Glutamatergic neuron (in vitro differentiated cells): Measurements from ENCODE around the gene RPTOR. TPM values are rescaled to one million over a fixed set of nuclear protein-coding genes. Genes with fewer than 3 reads are reported as not detected.

Experiments used
- DNase-seq: peaks from one replicate; pipeline ENCODE4 v3.0.0; 2022
- H3K27ac Mint-ChIP-seq: one replicate; pipeline ENCODE4 v1.8.0; 2020; ENCODE audit warnings: mild to moderate bottlenecking, mixed read lengths, inconsistent platforms; ENCODE audit not compliant: unreplicated experiment
- H3K27me3 Mint-ChIP-seq: one replicate; pipeline ENCODE4 v1.8.0; 2020; ENCODE audit warnings: mild to moderate bottlenecking, moderate library complexity, mixed read lengths, inconsistent platforms; ENCODE audit not compliant: unreplicated experiment
- H3K36me3 Mint-ChIP-seq: one replicate; pipeline ENCODE4 v1.8.0; 2020; ENCODE audit warnings: mild to moderate bottlenecking, mixed read lengths, inconsistent platforms; ENCODE audit not compliant: unreplicated experiment
- H3K4me1 Mint-ChIP-seq: one replicate; pipeline ENCODE4 v1.8.0; 2020; ENCODE audit warnings: mild to moderate bottlenecking, low read depth, mixed read lengths, inconsistent platforms; ENCODE audit not compliant: unreplicated experiment
- H3K4me3 Mint-ChIP-seq: one replicate; pipeline ENCODE4 v1.8.0; 2020; ENCODE audit warnings: mild to moderate bottlenecking, mixed read lengths, inconsistent platforms; ENCODE audit not compliant: unreplicated experiment
- H3K9me3 Mint-ChIP-seq: one replicate; pipeline ENCODE4 v1.8.0; 2020; ENCODE audit warnings: mild to moderate bottlenecking, moderate library complexity, mixed read lengths, inconsistent platforms; ENCODE audit not compliant: unreplicated experiment
- CTCF ChIP-seq: fragments of 200-600 bp; sonication (generic); IDR thresholded peaks from one replicate; pipeline ENCODE4 v1.5.0; 2021; ENCODE audit not compliant: partially characterized antibody, unreplicated experiment
- total RNA-seq: library from RNA; stranded (reverse); fragmentation: NEBNext Ultra II Directional; extraction: Animal tissue kit (Norgen Biotek cat#: 25700); gene quantifications from one replicate; pipeline ENCODE4 v1.2.1, GENCODE V29; 2021; ENCODE audit not compliant: unreplicated experiment

RPTOR gene
- total RNA-seq, 1 donor from 2014 or later = 39.8 TPM

DNA sequence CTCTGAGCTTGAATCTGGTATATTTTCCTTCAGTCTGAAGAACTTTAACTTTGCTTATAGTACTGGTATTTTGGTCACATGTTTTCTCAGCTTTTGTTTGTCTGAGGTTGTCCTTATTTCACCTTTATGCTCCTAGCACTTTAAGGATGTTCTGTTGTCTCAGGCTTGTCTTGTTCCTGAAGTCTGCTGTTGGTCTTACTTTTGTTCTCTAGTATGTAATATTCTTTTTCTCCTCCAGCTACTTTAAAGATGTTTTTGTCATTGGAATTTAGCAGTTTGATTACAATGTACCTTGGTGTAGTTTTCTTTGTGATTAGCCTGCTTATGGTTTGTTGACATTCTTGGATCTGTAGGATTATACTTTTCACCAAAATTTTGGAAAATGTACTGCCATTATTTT is 23.6 kb downstream of the RPTOR start:
- peaks cover 5% of the 10 kb centered on the region for H3K36me3 Mint-ChIP-seq
- H3K4me3 Mint-ChIP-seq = no peak overlapping the region
- no peaks in the 10 kb centered on the region for H3K4me1 Mint-ChIP-seq
- DNase-seq = no peak
- H3K9me3 Mint-ChIP-seq = no peaks in the 10 kb centered on the region
- no peak for TF ChIP-seq CTCF
- H3K27me3 Mint-ChIP-seq = peaks cover 10% of the 10 kb centered on the region
- no peak overlapping the region for H3K27ac Mint-ChIP-seq

GRCh38 chr17:80569924-80570323 is 25.3 kb downstream of the RPTOR start:
- no peak overlapping the region for H3K4me3 Mint-ChIP-seq
- peaks cover 5% of the 10 kb centered on the region for H3K36me3 Mint-ChIP-seq
- H3K9me3 Mint-ChIP-seq = no peaks in the 10 kb centered on the region
- no peak overlapping the region for H3K27ac Mint-ChIP-seq
- H3K4me1 Mint-ChIP-seq = no peaks in the 10 kb centered on the region
- peaks cover 7% of the 10 kb centered on the region for H3K27me3 Mint-ChIP-seq
- no peak for TF ChIP-seq CTCF
- no peak for DNase-seq

DNA sequence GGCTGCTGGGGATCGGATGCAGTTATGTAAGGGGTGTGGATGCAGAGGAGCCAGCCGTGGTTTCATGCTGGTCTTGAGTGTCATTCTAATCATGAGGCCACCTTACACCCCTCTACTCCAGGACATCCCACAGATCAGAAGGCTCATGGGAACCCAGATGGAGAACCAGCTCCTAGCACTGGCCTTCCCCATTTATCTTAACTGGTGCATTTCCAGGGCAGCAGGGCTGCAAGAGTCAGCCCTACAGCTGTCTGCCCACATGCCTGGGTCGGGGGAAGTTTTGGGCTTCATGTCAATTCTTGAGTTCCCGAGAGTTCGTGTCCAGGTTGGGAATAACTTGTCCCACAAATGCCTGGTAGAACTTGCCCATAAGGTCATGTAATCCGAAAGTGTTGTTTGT is 29.1 kb downstream of the RPTOR start:
- H3K9me3 Mint-ChIP-seq = no peaks in the 10 kb centered on the region
- TF ChIP-seq CTCF = no peak
- peaks cover 1% of the 10 kb centered on the region for H3K36me3 Mint-ChIP-seq
- H3K4me1 Mint-ChIP-seq = peaks cover 3% of the 10 kb centered on the region
- H3K27ac Mint-ChIP-seq = no peak overlapping the region
- DNase-seq = no peak
- H3K4me3 Mint-ChIP-seq = no peak overlapping the region
- peaks cover 4% of the 10 kb centered on the region for H3K27me3 Mint-ChIP-seq

DNA sequence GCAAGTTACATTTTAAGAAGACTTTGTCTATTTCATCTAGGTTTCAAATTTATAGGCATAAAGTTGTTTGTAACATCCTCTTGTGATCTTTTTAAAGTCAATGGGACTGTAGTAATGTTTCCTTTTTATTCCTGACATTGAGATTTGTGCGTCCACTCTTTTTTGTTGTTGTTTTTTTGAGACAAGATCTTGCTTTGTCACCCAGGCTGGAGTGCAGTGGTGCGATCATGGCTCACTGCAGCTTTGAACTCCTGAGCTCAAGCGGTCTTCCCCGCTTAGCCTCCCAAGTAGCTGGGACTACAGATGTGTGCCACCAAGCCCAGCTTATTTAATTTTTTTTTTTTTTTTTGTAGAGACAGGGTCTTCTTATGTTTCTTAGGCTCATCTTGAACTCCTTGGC is 29.9 kb downstream of the RPTOR start:
- no peaks in the 10 kb centered on the region for H3K36me3 Mint-ChIP-seq
- no peak for DNase-seq
- H3K4me1 Mint-ChIP-seq = peaks cover 3% of the 10 kb centered on the region
- peaks cover 4% of the 10 kb centered on the region for H3K27me3 Mint-ChIP-seq
- no peak for TF ChIP-seq CTCF
- no peaks in the 10 kb centered on the region for H3K9me3 Mint-ChIP-seq
- H3K4me3 Mint-ChIP-seq = no peak overlapping the region
- H3K27ac Mint-ChIP-seq = no peak overlapping the region

GRCh38 chr17:80575057-80575875 is 30.6 kb downstream of the RPTOR start:
- H3K36me3 Mint-ChIP-seq = no peaks in the 10 kb centered on the region
- H3K4me3 Mint-ChIP-seq = no peak overlapping the region
- TF ChIP-seq CTCF = peak; percentile 99
- H3K27me3 Mint-ChIP-seq = peaks cover 2% of the 10 kb centered on the region
- H3K4me1 Mint-ChIP-seq = peaks cover 3% of the 10 kb centered on the region
- peak; percentile 96 for DNase-seq
- no peak overlapping the region for H3K27ac Mint-ChIP-seq
- no peaks in the 10 kb centered on the region for H3K9me3 Mint-ChIP-seq
